Endothelial cell of umbilical vein (primary cell): ENCODE data around the gene TSEN15. TPM values are rescaled to one million over a fixed set of nuclear protein-coding genes. Genes with fewer than 3 reads are reported as not detected.

ENCODE experiments used
- BruUV-seq: library from RNA; stranded (reverse); fragments of 400-500 nt; replicated peaks from 2 replicates; lab custom pipeline; 2021; lab: Mats Ljungman, UMichigan
- CTCF ChIA-PET: fragments of 300-600, 350-600 bp; sonication (Branson Sonifier 250); formaldehyde crosslinking; loops from one replicate; lab custom pipeline; 2021; ENCODE audit warnings: antibody characterized with exemption, inconsistent platforms; lab: Charles Lee
- POLR2A ChIA-PET: fragments of 300-600, 350-600 bp; sonication (Branson Sonifier 250); formaldehyde crosslinking; loops from one replicate; lab custom pipeline; 2021; ENCODE audit warnings: antibody characterized with exemption, inconsistent platforms; lab: Charles Lee
- DNase-seq: peaks from one replicate; pipeline ENCODE4 v3.0.0-alpha.2; 2011; ENCODE audit warnings: low read depth, low spot score
- FAIRE-seq: peaks from 2 replicates; lab custom pipeline; 2011; peaks lifted over from hg19 to GRCh38; lab: Jason Lieb, UNC
- H2AFZ ChIP-seq: 2 replicates; pipeline ENCODE4 v1.6.0; 2012; ENCODE audit warnings: low read depth, low read length, control low read depth, inconsistent platforms
- H3K27ac ChIP-seq: 2 replicates; pipeline ENCODE4 v1.5.1; 2011; ENCODE audit warnings: low read depth, mild to moderate bottlenecking, control low read depth, low read length, moderate library complexity; ENCODE audit not compliant: insufficient read depth
- H3K27me3 ChIP-seq, 2 experiments: 2 replicates each; pipeline versions ENCODE4 v1.6.0 to v1.6.1; 2011; ENCODE audit warnings: low read length in 2 of 2, mixed read lengths in 1 of 2; ENCODE audit not compliant: control insufficient read depth in 2 of 2, insufficient read depth in 2 of 2
- H3K36me3 ChIP-seq, 2 experiments: 2 replicates in 1 of 2; 3 replicates in 1 of 2; pipeline ENCODE4 v1.5.1; 2011; ENCODE audit warnings: low read length in 2 of 2, mild to moderate bottlenecking in 1 of 2, moderate library complexity in 1 of 2; ENCODE audit not compliant: control insufficient read depth in 2 of 2, insufficient read depth in 2 of 2; ENCODE audit errors: extremely low read depth in 1 of 2
- H3K4me1 ChIP-seq: 3 replicates; pipeline ENCODE4 v1.5.1; 2011; ENCODE audit warnings: mild to moderate bottlenecking, low read length; ENCODE audit not compliant: control insufficient read depth, insufficient read depth; ENCODE audit errors: extremely low read depth
- H3K4me2 ChIP-seq: 2 replicates; pipeline ENCODE4 v1.6.1; 2011; ENCODE audit warnings: low read length, control low read depth, mixed read lengths; ENCODE audit not compliant: insufficient read depth
- H3K4me3 ChIP-seq, 3 experiments: fragments of 200-600 bp in 1 of 3; sonication (generic), shearing (Covaris generic) in 1 of 3; replicated peaks in 1 of 3; 2 replicates each; pipeline ENCODE4 v1.5.1; 2011 to 2016; ENCODE audit warnings: control low read depth in 3 of 3, low read length in 3 of 3, mild to moderate bottlenecking in 2 of 3, inconsistent platforms in 1 of 3, low read depth in 1 of 3, moderate library complexity in 1 of 3; ENCODE audit not compliant: insufficient read depth in 1 of 3
- H3K79me2 ChIP-seq: 2 replicates; pipeline ENCODE4 v1.6.0; 2012; ENCODE audit warnings: low read length, inconsistent platforms; ENCODE audit not compliant: control insufficient read depth, insufficient read depth
- H3K9ac ChIP-seq: replicated peaks from 2 replicates; pipeline ENCODE3; 2011; ENCODE audit warnings: low read length, control low read depth; ENCODE audit not compliant: insufficient read depth; ENCODE audit errors: extremely low read depth
- H3K9me1 ChIP-seq: replicated peaks from 3 replicates; pipeline ENCODE4 v1.6.0; 2011; ENCODE audit warnings: mild to moderate bottlenecking, low read length; ENCODE audit not compliant: control insufficient read depth, insufficient read depth; ENCODE audit errors: extremely low read depth
- H3K9me3 ChIP-seq: replicated peaks from 2 replicates; pipeline ENCODE4 v1.5.1; 2012; ENCODE audit warnings: low read length, inconsistent platforms; ENCODE audit not compliant: control insufficient read depth, insufficient read depth
- H4K20me1 ChIP-seq: replicated peaks from 2 replicates; pipeline ENCODE3; 2011; ENCODE audit warnings: mild to moderate bottlenecking, low read length; ENCODE audit not compliant: control insufficient read depth, insufficient read depth; ENCODE audit errors: extremely low read depth
- FOS ChIP-seq: IDR thresholded peaks from 2 replicates; pipeline ENCODE4 v1.6.1; 2011; ENCODE audit warnings: mild to moderate bottlenecking, low read length, moderate library complexity, borderline replicate concordance; ENCODE audit not compliant: insufficient read depth
- MYC ChIP-seq: IDR thresholded peaks from one replicate; pipeline ENCODE4 v1.6.1; 2011; ENCODE audit warnings: mild to moderate bottlenecking, low read depth, low read length
- dilution Hi-C: fragments of 300-500 bp; cut with MboI; formaldehyde crosslinking; loops from one replicate; pipeline ENCODE4 v1.15.0; 2019; ENCODE audit warnings: low sequenced_read_pairs; ENCODE audit not compliant: extremely low pct_ligation_motif_present
- intact Hi-C: fragments of 100-400 bp; cut with micrococcal nuclease; formaldehyde crosslinking; loops from one replicate; pipeline ENCODE4 v1.10.0; 2022
- polyA plus RNA-seq, 4 experiments: library from polyadenylated mRNA; depleted of rRNA in 3 of 4; stranded (reverse) in 3 of 4; unstranded in 1 of 4; fragments of >200 nt; gene quantifications; 2 replicates each; pipeline versions ENCODE4 v1.2.1 to v1.2.3, GENCODE V29; 2011 to 2012; ENCODE audit warnings: missing spikeins in 1 of 4
- total RNA-seq: library from RNA; stranded (reverse); gene quantifications from 2 replicates; pipeline ENCODE4 v1.2.3, GENCODE V29; 2021

TSEN15 gene
- total and polyA plus RNA-seq, 2 donors (not counting 3 experiments of a cell fraction or from before 2014, with no cell fraction given) = 20.6 to 25.8 TPM

DNA sequence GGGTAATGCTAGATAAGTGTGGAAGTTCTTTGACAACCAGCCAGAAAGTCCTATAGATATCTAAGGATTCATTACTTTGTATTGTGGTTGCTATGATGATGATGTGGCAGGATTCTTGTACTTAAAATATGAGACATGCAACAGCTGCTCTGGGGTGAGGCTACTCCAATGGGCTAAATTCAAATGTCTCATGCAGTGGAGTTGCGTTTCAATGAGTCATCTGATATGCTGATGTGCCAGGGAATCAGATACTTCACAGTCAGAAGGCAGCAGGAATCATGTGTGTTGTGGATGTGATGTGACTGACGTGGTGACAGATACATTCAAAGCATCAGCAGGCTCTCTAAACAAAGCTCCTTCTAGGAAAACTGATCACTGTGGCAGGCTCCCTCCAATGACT lies 66.5 kb downstream of the TSEN15 start:
- intact Hi-C loops = no loop called here
- no peak overlapping the region for H3K9ac ChIP-seq

More for the DNA sequence above, 66.5 kb downstream of the TSEN15 start:
- CTCF ChIA-PET = no interaction called here
- no peak overlapping the region for H3K4me3 ChIP-seq
- H3K79me2 ChIP-seq = no peaks in the 10 kb centered on the region
- no peak overlapping the region for H2AFZ ChIP-seq
- no peak overlapping the region for H3K4me2 ChIP-seq
- H3K9me3 ChIP-seq = no peaks in the 10 kb centered on the region
- dilution Hi-C loops = no loop called here
- no TSS peak for BruUV-seq
- FAIRE-seq (no peak), DNase-seq (no peak)
- H3K27ac ChIP-seq = no peak overlapping the region
- no peaks in the 10 kb centered on the region for H3K27me3 ChIP-seq
- no peaks in the 10 kb centered on the region for H3K36me3 ChIP-seq
- POLR2A ChIA-PET = no interaction called here
- H3K4me1 ChIP-seq = no peaks in the 10 kb centered on the region
- H4K20me1 ChIP-seq = no peaks in the 10 kb centered on the region
- H3K9me1 ChIP-seq = no peaks in the 10 kb centered on the region
- TF ChIP-seq MYC (no peak), FOS (no peak)

Other genes with a start within 250 kb of the TSEN15 start
- 35.3 and 38.4 TPM in 2 replicates for gene RGL1, start 246.6 kb upstream of the TSEN15 start, total RNA-seq
- gene RGL1, start 246.6 kb upstream of the TSEN15 start, polyA plus RNA-seq = 18.0 and 19.8 TPM in 2 replicates
- not detected in 2 replicates for gene COLGALT2, start 14.0 kb upstream of the TSEN15 start, total RNA-seq
- gene COLGALT2, start 14.0 kb upstream of the TSEN15 start, polyA plus RNA-seq = 0.01 and 0.02 TPM in 2 replicates